ENCODE results near the gene B4GALT2.

GRCh38 chr1:44016041-44016889 lies 37.3 kb downstream of the B4GALT2 start:
- TF ChIP-seq CTCF (IDR thresholded peaks at IDR 0.05 in 2 of 3, conservative IDR thresholded peaks at IDR 0.05 in 1 of 3; ENCODE audit: control insufficient read depth in 2 of 3, extremely low read depth in 1 of 3, insufficient read depth in 1 of 3, low read depth in 3 of 3, low read length in 3 of 3), result no peak
- no peak for TF ChIP-seq REST (IDR thresholded peaks at IDR 0.05; ENCODE audit: low read depth, low read length)
- TF ChIP-seq BACH1 (IDR thresholded peaks at IDR 0.05; ENCODE audit: borderline replicate concordance), result no peak
- no peak for TF ChIP-seq JUND (IDR thresholded peaks at IDR 0.05; ENCODE audit: low read depth, low read length)
- no peak for TF ChIP-seq TBL1XR1 (IDR thresholded peaks at IDR 0.05; ENCODE audit: low read depth, low read length)
- TF ChIP-seq BMI1 (IDR thresholded peaks at IDR 0.05; ENCODE audit: borderline replicate concordance), result no peak

Data from GM12878 (cell line).